HG02870 (cell line): ENCODE results near the gene PCSK2.

Experiments
- ATAC-seq: cut with Tn5 transposase; IDR thresholded peaks from one replicate; pipeline ENCODE4 v1.9.1; 2021; ENCODE audit warnings: mild to moderate bottlenecking, moderate library complexity; ENCODE audit not compliant: unreplicated experiment

Gene PCSK2

DNA sequence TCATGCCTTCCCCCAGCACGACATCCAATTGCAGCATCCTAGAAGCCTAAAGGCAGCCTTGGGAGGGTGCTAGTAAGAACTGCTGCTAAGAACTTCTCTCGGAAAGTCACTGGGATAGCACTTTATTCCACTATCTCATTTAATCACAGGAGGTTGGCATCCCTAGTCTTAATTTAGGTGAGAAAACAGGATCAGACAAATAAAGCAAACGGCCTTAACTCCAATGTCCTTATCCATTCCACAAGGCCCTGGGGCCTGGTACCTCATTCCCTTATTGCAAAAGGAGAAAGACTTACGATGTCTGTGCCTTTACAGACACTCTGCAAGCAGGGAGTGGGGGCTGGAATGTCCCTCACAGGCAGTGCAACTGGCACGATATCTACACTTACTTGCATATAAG is 243.7 kb downstream of the PCSK2 start:
- ATAC-seq = no peak

DNA sequence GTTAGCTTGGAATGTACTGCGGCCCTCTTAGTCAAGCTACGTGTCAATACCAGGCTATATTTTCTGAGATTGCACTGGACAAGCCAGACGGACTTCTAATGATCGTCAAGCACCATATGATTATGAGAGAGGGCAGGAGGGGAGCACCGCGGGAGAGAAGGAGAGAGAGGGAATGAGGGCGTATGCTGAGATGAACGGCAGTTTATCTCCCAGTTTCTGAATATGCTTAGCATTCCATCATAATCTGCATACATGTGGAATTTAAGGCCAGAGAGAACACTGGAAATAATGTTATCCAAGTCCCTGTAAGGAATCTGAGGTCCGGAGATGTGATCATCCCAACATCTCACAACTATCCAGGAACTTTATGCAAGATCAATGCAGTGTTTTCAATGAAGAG is 244.1 kb downstream of the PCSK2 start:
- no peak for ATAC-seq

DNA sequence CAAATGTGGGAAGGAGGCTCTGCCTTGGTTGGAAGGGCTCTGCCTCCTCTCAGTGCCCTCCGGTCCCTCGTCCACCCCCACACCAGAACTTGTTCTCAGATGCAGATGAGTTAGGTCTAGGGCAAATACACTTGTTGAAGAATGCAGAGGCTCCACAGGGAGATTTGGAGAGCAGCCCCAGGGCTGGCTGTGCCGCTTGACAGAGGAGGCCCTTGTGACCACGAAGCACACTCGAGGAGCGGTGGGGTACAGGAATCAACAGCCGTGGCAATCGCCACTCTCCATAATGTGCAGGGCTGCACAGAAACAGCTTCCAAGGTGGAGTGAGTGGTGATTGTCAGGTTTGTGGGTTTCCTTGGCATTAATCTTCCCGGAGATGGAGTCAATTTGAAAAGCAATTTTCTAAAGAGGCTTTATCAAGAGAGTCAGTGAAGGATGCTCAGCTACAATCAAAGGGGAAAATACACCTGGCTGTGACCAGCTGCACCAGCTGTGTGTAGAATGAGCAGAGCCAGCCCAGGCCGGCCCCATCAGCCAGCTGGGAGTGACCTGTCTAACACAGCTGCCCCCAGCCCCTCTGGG is 244.9 kb downstream of the PCSK2 start:
- no peak for ATAC-seq

DNA sequence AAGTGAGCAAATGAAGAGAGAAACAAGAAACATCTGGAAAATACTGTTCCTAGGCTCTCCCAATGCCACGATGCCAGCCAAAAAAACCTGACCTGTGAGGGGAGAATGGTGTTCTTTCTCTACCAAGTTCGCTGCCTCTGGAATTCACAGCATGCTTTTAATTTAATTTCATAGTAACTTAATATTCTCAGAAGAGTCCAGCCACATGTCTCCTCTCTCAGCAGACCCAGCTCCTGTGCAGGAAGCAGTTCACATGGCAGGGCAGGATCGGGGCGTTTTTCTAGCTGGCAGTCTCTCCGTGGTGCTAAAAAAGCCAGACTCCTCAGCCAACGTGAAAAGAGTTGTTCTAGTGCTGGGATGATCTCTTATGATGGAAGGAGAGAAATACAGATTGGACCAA is 246.8 kb downstream of the PCSK2 start:
- ATAC-seq = no peak

DNA sequence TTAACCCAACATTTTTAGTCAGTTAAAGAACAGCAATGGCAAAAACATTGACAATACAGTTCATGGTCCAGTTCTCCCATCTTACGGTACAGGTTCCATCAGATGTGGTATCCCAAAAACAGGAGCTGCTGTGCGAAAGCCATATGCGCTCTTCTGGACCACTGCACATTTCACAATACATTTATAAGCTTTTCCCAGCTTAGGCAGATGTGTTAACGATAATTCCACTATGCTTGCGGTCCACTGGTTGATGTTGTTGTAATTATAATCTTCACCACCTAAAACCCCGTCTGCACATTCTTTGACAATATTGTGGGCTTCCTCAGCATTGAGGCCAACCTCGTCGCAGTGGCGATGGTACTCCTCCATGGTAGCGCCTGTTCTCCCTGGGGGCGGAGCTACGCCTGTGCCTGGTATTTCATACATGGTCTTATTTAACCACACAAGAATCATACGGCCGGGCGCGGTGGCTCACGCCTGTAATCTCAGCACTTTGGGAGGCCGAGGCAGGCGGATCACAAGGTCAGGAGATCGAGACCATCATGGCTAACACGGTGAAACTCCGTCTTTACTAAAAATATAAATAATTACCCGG is 252.3 kb downstream of the PCSK2 start:
- ATAC-seq = no peak

DNA sequence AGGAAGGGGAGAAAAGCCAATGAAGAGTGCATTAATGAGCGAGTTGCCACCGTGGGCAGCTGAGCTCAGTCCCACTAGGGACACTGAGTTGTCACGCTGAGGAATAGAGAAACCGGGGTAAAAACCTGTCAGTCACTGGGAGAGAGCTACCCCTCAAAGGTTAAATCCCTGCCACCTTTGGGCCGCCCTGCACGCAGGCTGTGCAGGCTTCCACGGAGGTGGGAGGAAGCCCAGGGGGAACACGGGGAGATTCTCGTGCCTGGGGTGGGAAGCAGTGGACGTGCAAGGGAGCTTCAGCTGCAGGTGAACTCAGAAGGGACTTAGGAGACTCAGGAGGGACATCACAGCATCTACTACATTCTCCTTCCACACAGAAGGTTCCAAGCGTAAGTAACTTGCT is 253.9 kb downstream of the PCSK2 start:
- ATAC-seq = no peak

DNA sequence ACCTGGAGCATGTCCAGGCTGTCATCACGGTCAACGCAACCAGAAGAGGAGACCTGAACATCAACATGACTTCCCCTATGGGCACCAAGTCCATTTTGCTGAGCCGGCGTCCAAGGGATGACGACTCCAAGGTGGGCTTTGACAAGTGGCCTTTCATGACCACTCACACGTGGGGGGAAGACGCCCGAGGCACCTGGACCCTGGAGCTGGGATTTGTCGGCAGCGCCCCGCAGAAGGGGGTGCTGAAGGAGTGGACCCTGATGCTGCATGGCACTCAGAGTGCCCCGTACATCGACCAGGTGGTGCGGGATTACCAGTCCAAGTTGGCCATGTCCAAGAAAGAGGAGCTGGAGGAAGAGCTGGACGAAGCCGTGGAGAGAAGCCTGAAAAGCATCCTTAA is 254.8 kb downstream of the PCSK2 start:
- no peak for ATAC-seq

DNA sequence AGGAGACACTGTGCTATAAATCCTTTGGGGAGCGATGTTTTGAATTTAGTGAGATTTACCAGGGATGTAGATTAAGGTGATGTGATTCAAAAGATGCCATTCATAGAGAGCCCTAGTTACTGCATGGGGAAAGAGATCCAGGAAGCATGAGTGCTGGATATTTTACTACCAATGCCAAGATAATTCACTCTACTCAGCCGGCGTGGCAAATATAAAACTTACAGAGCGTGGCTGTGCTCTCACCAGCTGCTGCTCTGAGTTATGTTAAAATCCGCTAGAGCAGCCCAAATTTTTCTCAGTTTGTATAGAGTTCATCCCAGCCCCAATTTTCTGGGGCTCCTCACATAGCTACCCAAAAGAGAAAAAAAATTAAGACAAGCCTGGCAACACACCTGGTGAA is 255.7 kb downstream of the PCSK2 start:
- ATAC-seq = no peak

DNA sequence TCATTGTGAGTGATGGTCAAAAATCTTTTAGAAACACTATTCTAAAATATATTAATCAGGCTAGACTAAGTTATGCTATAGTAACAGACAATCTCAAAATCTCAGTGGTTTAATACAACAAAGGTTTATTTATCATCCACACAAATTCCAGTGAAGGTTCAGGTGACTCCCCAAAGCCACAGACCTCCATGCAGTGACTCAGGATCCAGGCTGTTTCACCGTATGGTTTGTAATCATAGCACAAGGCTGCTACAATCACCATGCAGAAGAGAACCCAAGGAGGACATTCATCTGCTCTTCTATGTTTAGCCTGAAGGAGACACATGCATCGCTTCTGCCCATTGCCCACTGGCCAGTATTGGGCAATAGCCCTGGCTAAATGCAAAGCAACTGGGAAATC is 258.2 kb downstream of the PCSK2 start:
- no peak for ATAC-seq

DNA sequence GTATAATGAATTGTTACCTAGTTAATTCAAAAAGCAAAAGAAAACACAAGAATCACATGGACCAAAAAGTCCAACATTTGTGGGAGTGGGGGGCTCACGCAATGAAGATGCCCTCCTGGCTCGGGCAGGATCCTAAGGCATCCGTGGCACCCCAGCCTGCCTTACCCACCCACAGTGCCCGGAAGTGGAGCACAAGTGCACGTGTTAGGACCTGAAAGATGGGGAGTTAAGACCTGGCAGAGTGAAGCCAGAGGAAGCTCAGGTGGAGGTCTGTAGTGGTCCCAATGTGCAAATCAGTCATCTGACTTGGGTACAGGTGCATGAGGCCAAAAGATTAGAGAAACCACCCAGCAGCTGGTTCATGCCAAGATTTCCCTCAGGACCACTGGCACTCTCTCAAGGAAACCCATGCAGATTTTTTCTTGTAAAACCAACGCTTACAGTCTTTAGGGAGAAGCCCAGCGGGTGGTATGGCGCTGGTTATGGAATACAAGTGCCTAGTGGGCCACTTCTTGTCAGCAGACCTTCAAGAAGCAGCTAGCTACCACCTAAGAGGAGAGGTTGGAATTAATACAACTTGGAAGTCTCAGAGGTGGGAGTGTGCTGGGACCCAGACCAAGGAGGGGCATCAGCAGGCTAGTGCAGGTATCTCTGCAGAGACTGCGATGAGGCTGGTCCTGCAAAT is 262.2 kb downstream of the PCSK2 start:
- no peak for ATAC-seq

DNA sequence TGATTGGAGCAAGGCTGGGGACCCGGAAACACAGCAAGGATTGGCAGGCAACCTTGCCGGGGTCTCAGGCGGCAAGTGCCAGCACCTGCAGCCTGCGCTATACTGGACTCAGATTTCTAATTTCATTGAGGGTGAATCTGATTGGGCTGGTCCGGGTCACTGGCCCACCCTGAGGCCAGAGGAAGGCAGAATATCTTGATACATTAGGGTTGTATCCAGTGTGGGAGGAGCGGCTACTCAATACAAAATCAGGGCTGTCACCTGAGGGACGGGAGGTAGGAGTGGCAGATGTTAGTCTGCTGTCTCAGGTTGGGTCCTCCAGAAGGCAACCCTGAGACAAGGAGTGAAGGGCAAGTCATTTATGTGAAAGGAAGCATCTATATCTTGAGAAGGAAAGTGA is 263.7 kb downstream of the PCSK2 start:
- no peak for ATAC-seq

DNA sequence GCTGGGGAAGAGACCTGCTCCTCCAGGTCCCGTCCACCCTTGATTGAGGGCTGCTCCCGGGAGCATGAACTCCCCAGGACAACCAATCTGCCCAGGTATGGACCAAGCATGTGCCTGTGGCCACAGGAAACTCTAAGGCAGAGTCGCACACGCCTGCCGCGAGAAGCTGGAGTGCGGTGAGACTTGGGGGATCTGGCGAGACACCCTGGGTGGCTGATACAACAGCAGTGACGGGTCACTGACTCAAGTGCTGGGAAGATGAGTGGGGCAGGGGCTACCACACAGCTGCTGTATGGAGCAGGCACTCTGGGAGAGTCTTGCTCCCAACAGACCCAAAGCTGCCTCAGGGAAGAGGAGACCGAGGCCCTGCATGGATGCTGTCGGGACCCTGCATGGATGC is 264.2 kb downstream of the PCSK2 start:
- no peak for ATAC-seq

DNA sequence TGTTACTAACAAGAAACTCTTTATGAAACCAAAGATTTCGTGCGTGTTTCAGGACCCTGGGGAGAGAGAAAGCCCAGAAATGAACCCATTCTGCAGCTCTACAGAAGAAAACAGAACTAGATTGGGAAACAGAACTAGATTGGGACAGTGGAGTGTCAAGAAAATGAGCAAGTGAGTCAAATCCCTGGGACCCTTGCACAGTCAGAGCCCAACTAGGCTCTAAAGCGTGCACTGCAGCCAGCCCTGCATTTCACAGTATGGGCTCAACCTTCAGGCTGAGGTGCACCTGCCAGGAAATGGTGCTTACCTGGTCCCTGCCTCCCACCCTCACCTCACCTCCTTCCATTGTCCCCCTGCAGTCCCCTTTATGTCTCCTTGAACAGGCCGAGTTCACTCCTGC is 264.6 kb downstream of the PCSK2 start:
- no peak for ATAC-seq

DNA sequence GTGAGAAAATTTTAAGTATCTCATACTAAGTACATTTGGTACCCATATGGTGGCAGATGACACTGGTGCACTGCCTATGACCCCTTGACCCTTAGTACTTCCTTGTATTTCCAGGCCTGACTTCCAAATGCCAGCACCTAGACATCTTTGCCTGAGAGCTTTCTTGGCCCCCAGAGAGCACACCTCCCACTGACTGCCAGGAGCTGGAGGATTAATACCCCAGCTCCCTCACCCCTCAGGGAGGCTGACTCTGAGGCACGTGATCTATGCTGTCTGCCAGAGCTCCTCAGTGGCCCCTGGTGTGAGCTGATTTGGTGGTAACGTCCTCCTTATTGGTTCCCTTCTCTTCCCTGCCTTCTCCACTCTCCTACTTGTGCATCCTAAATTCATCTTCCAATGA is 266.3 kb downstream of the PCSK2 start:
- ATAC-seq = no peak

DNA sequence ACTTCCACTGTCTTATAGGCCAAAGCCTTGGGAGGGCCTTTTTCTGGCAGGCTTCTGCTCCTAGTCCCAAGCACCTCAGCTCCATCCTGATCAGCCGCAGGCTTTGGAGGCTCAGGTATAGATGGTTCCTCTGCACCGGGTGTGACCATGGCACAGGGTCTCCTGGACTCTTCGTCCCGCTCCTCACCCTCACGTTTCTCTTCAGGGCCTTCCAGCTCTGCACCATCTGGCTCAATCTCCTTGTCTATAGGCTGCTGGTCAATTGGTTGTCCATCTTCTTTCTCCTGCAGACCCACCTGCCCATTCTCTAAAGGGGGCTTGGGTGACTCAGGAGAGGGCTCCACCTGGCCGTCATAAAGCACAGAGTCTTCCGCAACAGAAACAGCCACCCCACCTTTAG is 267.4 kb downstream of the PCSK2 start:
- no peak for ATAC-seq

DNA sequence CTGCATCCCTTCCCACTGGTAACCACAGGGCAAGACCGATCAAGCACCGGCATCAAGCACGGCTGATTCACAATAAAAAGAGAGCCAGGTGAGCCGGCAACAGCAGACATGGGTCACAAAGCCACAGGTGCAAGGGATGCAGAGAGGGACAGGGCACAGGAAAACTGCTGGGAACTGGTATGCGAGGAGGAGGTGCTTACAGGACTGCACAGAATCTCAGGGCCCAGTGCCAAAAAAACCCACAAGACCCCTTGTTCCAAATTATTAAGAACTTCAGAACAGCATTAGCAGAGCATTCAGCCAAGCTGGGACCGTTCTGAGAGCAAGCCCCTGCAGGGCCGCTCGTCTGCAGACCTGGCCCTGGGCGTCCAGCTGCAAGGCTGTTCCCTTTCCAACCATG is 269.0 kb downstream of the PCSK2 start:
- no peak for ATAC-seq

DNA sequence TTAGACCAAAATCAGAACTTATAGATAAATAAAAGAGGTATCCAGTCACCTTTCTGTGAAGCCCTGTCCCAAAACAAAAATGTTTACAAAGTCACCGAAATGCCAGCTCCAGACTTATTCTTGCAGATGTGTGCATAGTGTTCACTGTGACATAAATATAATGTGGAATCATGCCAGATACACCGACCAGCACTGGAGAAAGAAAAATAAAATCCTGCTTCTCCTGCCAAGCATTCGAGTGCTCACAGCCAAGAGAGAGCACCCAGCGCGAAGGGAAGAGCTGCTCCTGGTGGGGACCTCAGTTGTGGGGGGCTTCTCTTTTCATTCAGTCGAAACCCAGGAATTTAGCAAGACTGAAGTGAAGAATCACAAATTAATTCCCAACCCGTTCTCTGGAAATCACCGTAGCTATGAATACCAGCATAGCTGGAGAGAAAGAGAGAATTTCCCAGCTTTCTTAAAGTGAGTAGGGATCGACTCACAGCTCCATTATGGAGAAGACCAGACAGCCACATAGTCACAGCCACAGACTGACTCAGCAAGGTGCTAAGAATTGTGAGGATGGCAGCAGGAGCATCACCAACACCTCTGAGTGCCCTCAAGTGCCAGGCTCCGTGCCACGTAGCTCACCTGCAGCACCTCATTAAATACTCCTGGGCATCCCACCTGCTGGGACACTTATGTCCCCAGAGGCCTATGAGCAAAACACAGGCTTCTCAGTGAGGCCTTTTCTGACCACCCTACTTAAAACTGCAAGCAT is 271.2 kb downstream of the PCSK2 start:
- ATAC-seq = no peak

DNA sequence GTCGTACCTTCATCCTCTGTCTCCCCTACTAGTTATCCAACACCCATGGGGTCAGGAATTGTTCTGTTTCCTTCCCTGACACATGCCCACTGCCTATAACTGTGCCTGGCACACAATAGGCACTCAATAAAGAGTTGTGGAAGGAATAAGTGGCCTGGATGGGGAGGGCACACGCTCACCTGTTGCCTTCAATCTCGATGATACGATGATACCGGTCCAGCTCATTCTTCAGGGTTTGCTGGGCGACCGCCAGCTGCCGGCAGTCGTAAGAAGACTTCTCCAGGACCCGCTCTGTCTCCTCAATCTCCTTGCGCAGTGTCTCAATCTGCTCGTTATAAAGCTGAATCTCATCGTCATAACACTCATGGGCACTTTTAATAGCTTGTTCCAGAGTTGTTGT is 271.8 kb downstream of the PCSK2 start:
- no peak for ATAC-seq

DNA sequence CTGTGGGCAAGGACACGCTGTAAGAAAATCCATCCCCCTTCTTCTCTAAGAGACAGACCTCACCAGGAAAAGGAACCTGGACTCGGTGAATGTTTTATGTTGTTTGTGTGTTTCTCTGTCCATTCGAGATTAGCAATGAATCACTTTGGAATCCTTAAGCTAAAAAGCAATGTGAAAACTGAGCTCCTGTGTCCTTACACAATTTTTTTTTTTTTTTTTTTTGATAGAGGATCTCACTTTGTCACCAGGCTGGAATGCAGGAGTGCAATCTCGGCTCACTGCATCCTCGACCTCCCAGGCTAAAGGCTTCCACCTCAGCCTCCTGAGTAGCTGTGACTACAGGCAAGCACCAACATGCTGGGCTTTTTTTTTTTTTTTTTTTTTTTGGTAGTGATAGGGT is 272.2 kb downstream of the PCSK2 start:
- ATAC-seq = no peak

DNA sequence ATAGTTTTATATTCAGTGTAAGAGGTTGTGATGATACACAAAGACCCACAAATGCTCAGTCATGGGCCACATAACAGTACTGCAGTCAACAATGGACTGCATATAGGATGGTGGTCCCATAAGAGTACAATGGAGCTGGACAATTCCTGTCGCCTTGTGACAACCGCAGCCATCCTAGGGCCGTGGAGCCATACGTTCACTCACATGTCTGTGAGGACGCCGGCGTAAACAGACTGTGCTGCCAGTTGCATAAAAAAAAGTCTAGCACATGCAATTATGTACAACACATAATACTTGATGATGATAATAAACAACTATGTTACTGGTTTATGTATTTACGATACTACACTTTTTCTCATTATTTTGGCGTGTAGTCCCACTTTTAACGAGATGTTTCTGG is 273.4 kb downstream of the PCSK2 start:
- ATAC-seq = no peak

DNA sequence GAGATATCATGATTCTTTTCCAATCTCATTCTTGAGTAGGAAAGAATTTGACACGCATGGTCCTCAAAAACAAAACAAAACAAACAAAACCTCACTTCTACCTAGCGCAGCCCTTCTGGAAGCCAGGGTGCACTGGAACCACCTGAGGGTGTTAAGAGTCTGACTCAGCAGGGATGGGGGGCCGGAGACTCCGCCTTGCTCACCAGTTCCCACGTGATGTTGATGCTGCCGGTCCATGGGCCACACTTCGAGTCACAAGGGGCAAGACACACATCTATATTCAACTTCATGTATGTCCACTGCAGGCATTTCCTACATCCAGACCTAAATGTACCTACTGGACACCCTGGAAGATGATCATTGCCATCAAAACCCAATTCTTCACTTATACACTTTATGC is 274.0 kb downstream of the PCSK2 start:
- ATAC-seq = no peak

DNA sequence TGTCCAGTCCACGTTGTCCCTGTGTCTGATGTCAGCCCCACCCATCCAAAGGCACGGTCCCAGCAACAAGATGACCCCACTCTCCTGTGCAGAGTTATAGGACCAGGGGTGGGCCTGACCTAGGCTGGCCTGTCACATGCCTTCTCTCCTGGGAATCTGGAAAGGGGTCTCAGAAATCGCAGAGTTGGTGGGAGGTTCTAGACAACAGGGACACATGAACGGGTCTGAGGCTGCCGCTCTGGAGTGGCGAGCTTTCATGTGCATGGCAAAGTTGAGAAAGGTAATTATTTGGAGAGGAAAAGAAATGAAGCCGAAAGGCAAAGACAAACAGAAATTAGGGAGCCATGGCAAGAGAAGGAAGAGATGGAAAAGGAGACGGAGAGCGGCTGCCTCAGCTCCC is 274.9 kb downstream of the PCSK2 start:
- no peak for ATAC-seq
